NB4 (cell line): ENCODE measurements around the gene MADD.

Source experiments
- DNase-seq: peaks from one replicate; pipeline ENCODE4 v3.0.0; 2010; ENCODE audit warnings: low read depth
- H3K4me3 ChIP-seq: one replicate; pipeline ENCODE4 v1.5.1; 2011; ENCODE audit warnings: mild to moderate bottlenecking, low read depth, low read length, moderate library complexity
- MAX ChIP-seq: IDR thresholded peaks from 2 replicates; pipeline ENCODE4 v1.6.1; 2011; ENCODE audit warnings: low read depth, low read length
- MYC ChIP-seq: IDR thresholded peaks from 2 replicates; pipeline ENCODE4 v1.6.1; 2011; ENCODE audit warnings: low read depth, low read length
- POLR2A ChIP-seq: IDR thresholded peaks from 2 replicates; pipeline ENCODE4 v1.6.1; 2011; ENCODE audit warnings: mild to moderate bottlenecking; ENCODE audit not compliant: insufficient read length; ENCODE audit errors: extremely low read depth
- TF ChIP-seq, protein P1 (sequence below): IDR thresholded peaks from one replicate; pipeline ENCODE4 v1.5.1; 2012; ENCODE audit warnings: low read depth, low read length

MADD gene

DNA sequence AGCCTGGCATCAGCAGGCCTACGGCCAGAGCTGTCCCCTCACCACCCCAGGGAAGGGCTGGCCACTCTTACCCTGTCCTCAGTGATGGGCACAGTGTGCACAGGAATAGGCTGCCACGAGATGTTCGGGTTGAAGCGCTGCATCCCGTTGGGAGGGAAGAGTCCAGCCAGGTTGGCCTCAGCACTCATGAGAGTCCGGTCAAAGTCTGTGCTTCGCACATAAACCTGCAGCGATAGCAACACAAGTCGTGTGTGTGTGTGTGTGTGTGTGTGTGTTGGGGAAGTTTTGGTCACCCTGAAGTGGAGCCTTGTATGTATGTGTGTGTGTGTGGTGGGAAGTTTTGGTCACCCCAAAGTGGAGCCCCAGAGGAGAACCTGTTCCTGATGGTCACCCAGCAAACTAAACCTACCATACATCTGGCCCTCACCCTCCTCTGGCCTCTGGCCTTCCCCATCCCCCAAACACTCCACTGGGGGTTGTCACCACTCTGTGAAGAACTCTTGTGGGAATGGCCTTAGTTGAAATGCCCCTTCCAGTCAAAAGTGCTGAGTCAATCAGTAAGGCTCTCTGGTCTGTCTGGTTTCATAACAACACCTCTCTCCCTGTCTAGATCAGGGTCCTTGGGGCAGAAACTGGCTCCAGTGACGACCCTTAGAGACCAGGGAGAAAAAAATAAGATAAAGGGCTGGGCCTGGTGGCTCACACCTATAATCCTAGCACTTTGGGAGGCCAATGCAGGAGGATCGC is 24.1 kb upstream of the MADD start:
- TF ChIP-seq POLR2A (no peak), MAX (no peak), MYC (no peak)
- TF ChIP-seq, protein P1, sequence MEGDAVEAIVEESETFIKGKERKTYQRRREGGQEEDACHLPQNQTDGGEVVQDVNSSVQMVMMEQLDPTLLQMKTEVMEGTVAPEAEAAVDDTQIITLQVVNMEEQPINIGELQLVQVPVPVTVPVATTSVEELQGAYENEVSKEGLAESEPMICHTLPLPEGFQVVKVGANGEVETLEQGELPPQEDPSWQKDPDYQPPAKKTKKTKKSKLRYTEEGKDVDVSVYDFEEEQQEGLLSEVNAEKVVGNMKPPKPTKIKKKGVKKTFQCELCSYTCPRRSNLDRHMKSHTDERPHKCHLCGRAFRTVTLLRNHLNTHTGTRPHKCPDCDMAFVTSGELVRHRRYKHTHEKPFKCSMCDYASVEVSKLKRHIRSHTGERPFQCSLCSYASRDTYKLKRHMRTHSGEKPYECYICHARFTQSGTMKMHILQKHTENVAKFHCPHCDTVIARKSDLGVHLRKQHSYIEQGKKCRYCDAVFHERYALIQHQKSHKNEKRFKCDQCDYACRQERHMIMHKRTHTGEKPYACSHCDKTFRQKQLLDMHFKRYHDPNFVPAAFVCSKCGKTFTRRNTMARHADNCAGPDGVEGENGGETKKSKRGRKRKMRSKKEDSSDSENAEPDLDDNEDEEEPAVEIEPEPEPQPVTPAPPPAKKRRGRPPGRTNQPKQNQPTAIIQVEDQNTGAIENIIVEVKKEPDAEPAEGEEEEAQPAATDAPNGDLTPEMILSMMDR, result no peak
- H3K4me3 ChIP-seq, result no peak overlapping the region

DNA sequence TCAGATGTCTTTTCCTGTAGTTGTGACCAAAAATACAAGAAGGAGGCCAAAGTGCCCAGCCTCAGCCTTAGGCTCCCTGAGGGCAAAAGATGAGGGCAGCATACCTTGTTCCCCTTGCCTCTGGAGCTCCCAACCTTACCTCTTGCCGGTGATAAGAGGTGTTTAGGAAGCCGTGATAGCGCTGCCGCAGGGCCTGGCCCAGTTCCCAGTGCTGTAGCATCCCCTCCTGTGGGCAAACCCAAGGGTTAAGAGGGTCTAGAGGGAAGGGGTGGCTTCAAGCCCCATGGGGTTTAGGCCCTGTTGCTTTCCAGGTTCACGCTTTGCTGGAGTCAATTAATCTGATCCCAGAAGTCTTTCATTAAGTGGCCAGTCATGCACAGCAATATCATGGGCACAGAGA is 22.4 kb upstream of the MADD start:
- H3K4me3 ChIP-seq, result peak overlapping the region; percentile 99
- TF ChIP-seq MAX, result no peak
- no peak for TF ChIP-seq POLR2A
- no peak for TF ChIP-seq MYC
- TF ChIP-seq, protein P1, result no peak
- no peak for DNase-seq

More for the DNA sequence above, 24.1 kb upstream of the MADD start:
- no peak for DNase-seq

DNA sequence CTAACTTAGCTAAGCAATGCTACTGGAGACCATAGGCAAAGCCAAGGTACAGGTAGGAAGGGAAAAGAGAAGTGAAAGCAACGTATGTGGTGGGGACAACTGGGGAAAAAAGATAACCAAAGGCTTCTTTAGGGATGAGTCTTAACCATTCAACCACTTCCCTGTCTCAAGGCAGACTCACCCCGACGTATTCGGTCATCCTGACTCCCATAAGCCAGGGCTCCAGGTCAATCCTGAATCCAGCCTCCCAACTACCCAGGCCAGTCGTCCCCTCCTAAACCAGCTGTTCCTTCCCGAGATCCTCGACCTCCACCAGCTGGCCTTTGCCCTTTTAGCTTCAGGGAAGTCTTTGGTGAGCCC is 21.6 kb upstream of the MADD start:
- DNase-seq, result no peak
- peak overlapping the region; percentile 99 for H3K4me3 ChIP-seq
- TF ChIP-seq, protein P1, result no peak
- TF ChIP-seq POLR2A (no peak), MYC (no peak), MAX (no peak)

DNA sequence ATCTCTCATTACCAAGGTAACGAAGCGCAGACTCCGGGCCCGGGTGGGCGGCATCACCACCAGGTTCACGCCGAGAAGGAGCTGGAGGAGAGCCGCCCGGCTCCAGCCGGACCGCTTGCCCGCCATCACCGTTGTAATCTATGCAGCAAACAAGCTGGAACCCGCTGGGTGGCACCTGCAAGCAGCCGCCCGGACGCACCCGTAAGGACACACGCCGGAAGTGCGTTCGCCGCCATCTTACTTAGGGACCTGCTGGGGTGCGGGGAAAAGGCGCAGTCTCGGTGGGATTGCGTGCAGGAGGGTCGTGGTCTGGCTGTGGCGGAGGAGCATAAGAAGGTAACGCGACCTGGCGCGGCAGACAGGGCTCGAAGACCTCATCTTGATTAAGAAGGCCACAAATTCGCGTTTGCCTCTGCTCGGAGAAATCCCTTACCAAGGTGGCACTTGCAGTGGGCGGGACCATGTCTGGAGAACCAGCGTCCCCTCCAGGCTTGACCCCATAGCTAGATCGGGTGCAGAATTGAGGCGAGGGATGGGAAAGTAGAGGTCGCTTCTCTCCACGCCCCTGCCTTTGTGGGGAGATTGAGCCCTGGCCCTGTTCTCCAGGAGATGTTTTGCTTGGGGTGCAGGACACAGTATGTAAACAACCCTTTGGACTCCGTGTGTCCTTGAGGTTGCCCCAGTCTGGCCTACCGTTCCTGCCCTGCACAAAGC is 21.1 kb upstream of the MADD start, which contains the start of gene ACP2:
TSS of gene ACP2 (minus strand) at position 151 of the 714 bp plus-strand sequence. CDS start at position 126, 25 bp downstream.
- TF ChIP-seq MYC (peak; percentile 74), POLR2A (peak; percentile 84), MAX (peak; percentile 53; the same call in 1 of the 2 replicates)
- TF ChIP-seq, protein P1, result peak; percentile 24
- H3K4me3 ChIP-seq, result peak within 1 kb of the TSS; percentile 99
- peak; percentile 92 for DNase-seq

- TF ChIP-seq MAX (no peak), POLR2A (no peak), MYC (no peak)
- TF ChIP-seq, protein P1, result no peak
- DNase-seq, result no peak
- H3K4me3 ChIP-seq, result peak overlapping the region; percentile 99
These were observed 20.6 kb upstream of the MADD start for GRCh38 chr11:47249378-47249715.
